Measurements from ENCODE around the gene BIRC7.
A peak's percentile ranks its signal among the peaks of the same experiment; 100 is the strongest.

The BIRC7 gene

GRCh38 chr20:63205896-63206295, 29.8 kb upstream of the BIRC7 start:
- in situ Hi-C loops (cut with HindIII; ENCODE audit: low sequenced_read_pairs): no loop called here
- no peak for DNase-seq (ENCODE audit: low read depth, low spot score)
- TF ChIP-seq CTCF (IDR thresholded peaks at IDR 0.05; ENCODE audit: low read depth, low read length): no peak
- no peak overlapping the region for H3K4me3 ChIP-seq (ENCODE audit: low read depth, low read length)

- H3K4me3 ChIP-seq (ENCODE audit: low read depth, low read length): no peak overlapping the region
- TF ChIP-seq CTCF (IDR thresholded peaks at IDR 0.05; ENCODE audit: low read depth, low read length): no peak
- in situ Hi-C loops (cut with HindIII; ENCODE audit: low sequenced_read_pairs): no loop called here
- peak; percentile 25 for DNase-seq (ENCODE audit: low read depth, low spot score)
Measured at GRCh38 chr20:63206878-63207277, 28.8 kb upstream of the BIRC7 start.

DNA sequence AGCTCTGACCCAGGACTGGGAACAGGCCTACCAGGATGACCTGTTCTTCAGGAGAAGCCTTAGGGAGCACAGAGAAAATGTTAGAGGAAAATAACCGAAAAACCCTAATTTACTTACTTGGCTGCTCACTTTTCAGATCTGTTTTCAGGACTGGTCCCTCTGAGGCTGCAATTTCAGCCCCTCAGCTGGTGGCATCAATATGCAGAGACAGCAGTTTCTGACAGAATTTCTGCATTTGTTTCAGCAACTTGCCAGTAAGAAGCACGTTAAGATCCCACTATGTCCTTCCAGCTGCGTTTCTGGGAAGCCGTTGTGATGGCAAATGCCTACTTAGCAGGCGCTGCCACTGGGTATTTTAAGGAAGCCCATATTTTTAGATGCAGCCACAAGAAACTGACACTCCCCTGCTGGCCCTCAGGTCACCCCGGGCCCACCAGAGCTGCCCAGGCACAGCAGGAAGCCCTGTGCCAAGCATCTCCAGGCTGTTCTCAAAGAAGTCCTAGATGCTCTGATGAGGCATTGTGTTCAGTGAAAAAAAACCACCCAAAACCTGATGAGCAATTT, 27.3 kb upstream of the BIRC7 start:
- TF ChIP-seq CTCF (IDR thresholded peaks at IDR 0.05; ENCODE audit: low read depth, low read length): no peak
- DNase-seq (ENCODE audit: low read depth, low spot score): no peak
- in situ Hi-C loops (cut with HindIII; ENCODE audit: low sequenced_read_pairs): no loop called here
- H3K4me3 ChIP-seq (ENCODE audit: low read depth, low read length): no peak overlapping the region

DNA sequence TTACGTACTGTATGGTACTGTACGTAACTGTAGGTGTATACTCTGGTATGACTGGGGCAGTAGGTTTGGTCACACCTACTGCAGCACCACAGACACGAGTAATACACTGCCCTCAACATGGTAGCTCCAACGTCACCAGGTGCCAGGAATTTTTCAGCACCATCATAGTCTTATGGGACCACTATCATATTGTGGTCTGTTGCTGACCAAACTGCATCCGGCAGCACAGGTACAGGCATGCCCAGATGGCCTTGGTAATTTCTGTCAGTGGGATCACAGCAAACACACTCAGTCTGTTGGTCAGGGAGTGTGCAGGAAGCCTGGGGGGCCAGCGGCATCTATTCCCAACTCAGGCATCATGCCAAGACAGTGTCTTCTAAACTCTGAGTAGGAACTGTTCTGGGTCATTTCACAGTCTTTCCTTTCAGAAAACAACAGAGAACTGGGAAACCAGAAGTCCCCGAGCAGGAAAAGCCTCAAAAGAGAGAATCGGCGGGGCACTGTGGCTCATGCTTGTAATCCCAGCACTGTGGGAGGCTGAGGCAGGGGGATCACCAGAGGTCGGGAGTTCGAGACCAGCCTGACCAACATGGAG, 25.6 kb upstream of the BIRC7 start:
- no peak for TF ChIP-seq CTCF (IDR thresholded peaks at IDR 0.05; ENCODE audit: low read depth, low read length)
- H3K4me3 ChIP-seq (ENCODE audit: low read depth, low read length): no peak overlapping the region
- in situ Hi-C loops (cut with HindIII; ENCODE audit: low sequenced_read_pairs): no loop called here
- DNase-seq (ENCODE audit: low read depth, low spot score): no peak

DNA sequence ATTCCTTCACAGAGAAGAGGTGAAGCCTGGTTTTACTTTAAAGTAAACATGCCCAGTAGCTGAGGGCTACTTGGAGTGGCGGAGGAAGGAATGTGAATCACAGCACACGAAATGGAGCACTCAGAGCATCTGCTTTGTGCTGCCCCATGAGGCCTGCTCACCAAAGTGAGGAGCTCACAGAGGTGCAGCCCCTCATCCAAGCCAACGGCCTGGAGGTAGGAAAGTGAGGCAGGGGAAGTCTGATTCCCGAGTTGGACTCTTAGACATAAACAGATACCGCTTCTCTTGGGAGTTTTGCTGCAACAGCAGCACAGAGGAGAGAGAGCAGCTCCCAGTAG, 23.3 kb upstream of the BIRC7 start:
- no peak overlapping the region for H3K4me3 ChIP-seq (ENCODE audit: low read depth, low read length)
- no peak for TF ChIP-seq CTCF (IDR thresholded peaks at IDR 0.05; ENCODE audit: low read depth, low read length)
- DNase-seq (ENCODE audit: low read depth, low spot score): no peak
- in situ Hi-C loops (cut with HindIII; ENCODE audit: low sequenced_read_pairs): no loop called here

- no peak for DNase-seq (ENCODE audit: low read depth, low spot score)
- TF ChIP-seq CTCF (IDR thresholded peaks at IDR 0.05; ENCODE audit: low read depth, low read length): no peak
- H3K4me3 ChIP-seq (ENCODE audit: low read depth, low read length): no peak overlapping the region
- in situ Hi-C loops (cut with HindIII; ENCODE audit: low sequenced_read_pairs): no loop called here
Measured at GRCh38 chr20:63212792-63213191, 22.9 kb upstream of the BIRC7 start.

Measured in astrocyte of the spinal cord (primary cell).